Stimulated activated CD4-positive, alpha-beta T cell treated with anti-CD3 and anti-CD28 coated beads, Interleukin-4, amount 100 ng/mL, for 24 hours (primary cell): ENCODE results near the gene ILK.

Experiments used
- DNase-seq: peaks from one replicate; pipeline ENCODE4 v3.0.0-alpha.2; 2020

ILK gene

GRCh38 chr11:6574816-6575715, 28.5 kb upstream of the ILK start:
- no peak for DNase-seq

- no peak for DNase-seq
Observed at GRCh38 chr11:6576471-6577373, 26.9 kb upstream of the ILK start.

GRCh38 chr11:6578134-6578533, 25.4 kb upstream of the ILK start:
- no peak for DNase-seq

GRCh38 chr11:6579681-6580080, 23.9 kb upstream of the ILK start:
- no peak for DNase-seq

GRCh38 chr11:6583584-6583983, 20.0 kb upstream of the ILK start:
- DNase-seq: no peak

GRCh38 chr11:6584528-6584927, 19.0 kb upstream of the ILK start:
- no peak for DNase-seq

- DNase-seq: no peak
Observed at GRCh38 chr11:6586434-6587359, 16.9 kb upstream of the ILK start.

GRCh38 chr11:6587360-6587953, 16.1 kb upstream of the ILK start:
- no peak for DNase-seq

GRCh38 chr11:6588018-6588417, 15.6 kb upstream of the ILK start:
- DNase-seq: no peak

- DNase-seq: no peak
Observed at GRCh38 chr11:6594142-6594768, 9.3 kb upstream of the ILK start.

GRCh38 chr11:6596239-6596877, 7.2 kb upstream of the ILK start:
- no peak for DNase-seq

GRCh38 chr11:6598555-6598954, 5.0 kb upstream of the ILK start:
- no peak for DNase-seq

GRCh38 chr11:6599449-6599848, 4.1 kb upstream of the ILK start:
- DNase-seq: no peak

- DNase-seq: no peak
Observed at GRCh38 chr11:6599881-6600390, 3.6 kb upstream of the ILK start.

GRCh38 chr11:6601041-6601461, 2.5 kb upstream of the ILK start:
- DNase-seq: no peak

GRCh38 chr11:6602096-6602940, 1.3 kb upstream of the ILK start:
- no peak for DNase-seq

- DNase-seq: peak; percentile 51
Observed at GRCh38 chr11:6604081-6604626, 580 bp downstream of the ILK start.

GRCh38 chr11:6604790-6605189, 1.2 kb downstream of the ILK start:
- no peak for DNase-seq

- peak; percentile 47 for DNase-seq
Observed at GRCh38 chr11:6606471-6607189, 3.1 kb downstream of the ILK start.
